ENCODE measurements around the gene TRIO. TPM values are rescaled to one million over a fixed set of nuclear protein-coding genes. Genes with fewer than 3 reads are reported as not detected.

Gene TRIO
- total and polyA plus RNA-seq, 11 donors, result 35.2 to 99.1 (median 58.4) TPM

DNA sequence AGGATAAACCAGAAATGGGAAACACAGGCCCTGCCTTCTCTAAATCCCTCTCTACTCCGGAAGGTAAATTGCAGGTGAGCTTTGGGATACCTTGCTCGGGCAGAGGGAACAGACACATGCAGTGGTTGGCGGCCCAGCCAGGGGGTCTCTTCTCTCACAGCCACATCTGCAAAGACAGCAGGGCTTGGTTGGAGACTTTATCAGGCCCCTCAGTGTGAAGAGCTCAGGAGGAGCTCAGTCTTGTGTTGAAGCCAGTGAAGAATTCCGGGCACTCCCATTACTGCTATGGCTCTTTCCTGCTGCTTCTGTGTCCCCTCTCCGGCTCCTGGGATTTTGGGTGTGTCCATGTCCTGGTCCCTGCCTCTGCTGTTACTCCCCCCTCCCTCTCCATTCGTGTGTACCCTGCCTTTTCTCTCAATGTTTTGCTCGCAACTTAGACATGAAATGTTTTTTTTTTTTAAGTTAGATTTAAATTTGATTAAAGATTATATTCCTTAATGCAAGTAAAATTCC lies 99.8 kb downstream of the TRIO start:
- no peaks in the 10 kb centered on the region for H3K36me3 ChIP-seq
- H3K4me1 ChIP-seq, result peaks cover 0 to 78% (median 30%) of the 10 kb centered on the region in 12 donors
- H3K27ac ChIP-seq, result peak overlapping the region in 2 of 12 donors; percentile 13
- no peaks in the 10 kb centered on the region for H3K9me3 ChIP-seq
- intact Hi-C loops (cut with DNase I), result no loop called here
- 69 to 81% (median 75%) methylated on average over 7 of the region's 7 CpGs for whole genome bisulfite sequencing, 4 donors
- ATAC-seq, result peak in 3 of 4 donors; percentile 17 to 38 (median 36)
- no peak overlapping the region for H3K4me3 ChIP-seq
- no peak for DNase-seq
- H3K27me3 ChIP-seq, result no peaks in the 10 kb centered on the region
- TF ChIP-seq, protein P1, sequence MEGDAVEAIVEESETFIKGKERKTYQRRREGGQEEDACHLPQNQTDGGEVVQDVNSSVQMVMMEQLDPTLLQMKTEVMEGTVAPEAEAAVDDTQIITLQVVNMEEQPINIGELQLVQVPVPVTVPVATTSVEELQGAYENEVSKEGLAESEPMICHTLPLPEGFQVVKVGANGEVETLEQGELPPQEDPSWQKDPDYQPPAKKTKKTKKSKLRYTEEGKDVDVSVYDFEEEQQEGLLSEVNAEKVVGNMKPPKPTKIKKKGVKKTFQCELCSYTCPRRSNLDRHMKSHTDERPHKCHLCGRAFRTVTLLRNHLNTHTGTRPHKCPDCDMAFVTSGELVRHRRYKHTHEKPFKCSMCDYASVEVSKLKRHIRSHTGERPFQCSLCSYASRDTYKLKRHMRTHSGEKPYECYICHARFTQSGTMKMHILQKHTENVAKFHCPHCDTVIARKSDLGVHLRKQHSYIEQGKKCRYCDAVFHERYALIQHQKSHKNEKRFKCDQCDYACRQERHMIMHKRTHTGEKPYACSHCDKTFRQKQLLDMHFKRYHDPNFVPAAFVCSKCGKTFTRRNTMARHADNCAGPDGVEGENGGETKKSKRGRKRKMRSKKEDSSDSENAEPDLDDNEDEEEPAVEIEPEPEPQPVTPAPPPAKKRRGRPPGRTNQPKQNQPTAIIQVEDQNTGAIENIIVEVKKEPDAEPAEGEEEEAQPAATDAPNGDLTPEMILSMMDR (IDR thresholded peaks at IDR 0.05), result no peak
- no peak for TF ChIP-seq POLR2A (IDR thresholded peaks at IDR 0.05)

DNA sequence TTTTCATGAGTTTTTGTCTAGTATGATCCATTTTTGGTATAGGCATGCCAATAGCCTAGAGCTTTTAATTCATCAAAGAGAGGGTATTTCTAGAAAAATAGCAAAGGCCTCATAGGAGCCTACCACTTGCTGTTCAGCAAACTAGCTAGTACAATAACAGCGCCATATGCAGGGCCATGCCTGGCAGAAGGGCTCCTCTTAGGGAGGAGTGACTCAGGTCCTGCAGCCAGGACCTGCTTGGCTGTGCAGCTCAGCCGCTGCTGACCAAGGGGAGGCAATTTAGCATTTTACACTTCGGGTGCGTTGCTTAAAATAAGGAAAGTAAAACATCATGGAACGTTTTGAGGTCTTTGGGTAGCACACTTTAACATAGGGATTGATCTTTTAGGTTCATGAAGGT lies 100.6 kb downstream of the TRIO start:
- Histone ChIP-seq H3K27ac (no peak overlapping the region), H3K9me3 (no peaks in the 10 kb centered on the region), H3K4me1 (peaks cover 0 to 70% (median 25%) of the 10 kb centered on the region in 12 donors), H3K27me3 (no peaks in the 10 kb centered on the region), H3K4me3 (no peak overlapping the region), H3K36me3 (no peaks in the 10 kb centered on the region)
- 86 to 92% (median 90%) methylated on average over 5 of the region's 5 CpGs for WGBS, 4 donors
- no peak for TF ChIP-seq POLR2A (IDR thresholded peaks at IDR 0.05)
- TF ChIP-seq, protein P1 (IDR thresholded peaks at IDR 0.05), result no peak
- ATAC-seq (peak in 1 of 4 donors; percentile 42), DNase-seq (no peak)
- intact Hi-C loops (cut with DNase I), result loop anchor here in 1 of 10 donors (2.0 kb wide), 1 partner anchor 27 kb away; no protein-coding TSS in a partner anchor

DNA sequence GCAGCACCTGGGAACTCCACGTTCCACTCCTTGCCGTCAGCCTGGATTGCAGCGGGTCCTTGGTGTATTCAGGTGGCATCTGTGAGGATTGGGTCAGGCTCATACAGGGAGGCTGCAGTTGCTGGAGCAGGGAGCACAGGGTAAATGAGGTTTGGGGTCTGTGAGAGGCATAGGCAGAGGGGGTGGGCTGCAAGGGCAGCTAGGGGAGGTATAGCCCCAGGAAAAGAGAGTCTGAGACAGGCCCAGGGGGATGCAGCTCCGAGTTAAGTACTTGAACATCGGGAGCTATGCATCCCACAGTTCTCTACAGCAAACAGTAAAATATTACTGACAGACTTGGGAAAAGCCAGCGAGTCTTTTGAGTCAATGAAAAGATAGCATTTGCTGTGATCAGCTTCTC lies 101.6 kb downstream of the TRIO start:
- 89 to 94% (median 92%) methylated on average over 6 of the region's 6 CpGs for whole genome bisulfite sequencing, 4 donors
- intact Hi-C loops (cut with DNase I), result loop anchor here in 1 of 10 donors (2.0 to 5.0 kb wide), 2 partner anchors 26 to 768 kb away; no protein-coding TSS in a partner anchor
- DNase-seq (no peak), ATAC-seq (no peak)
- TF ChIP-seq POLR2A (IDR thresholded peaks at IDR 0.05), result no peak
- TF ChIP-seq, protein P1 (IDR thresholded peaks at IDR 0.05), result no peak
- Histone ChIP-seq H3K27ac (no peak overlapping the region), H3K36me3 (no peaks in the 10 kb centered on the region), H3K4me1 (peaks cover 0 to 77% (median 31%) of the 10 kb centered on the region in 12 donors), H3K27me3 (no peaks in the 10 kb centered on the region), H3K9me3 (no peaks in the 10 kb centered on the region), H3K4me3 (no peak overlapping the region)

DNA sequence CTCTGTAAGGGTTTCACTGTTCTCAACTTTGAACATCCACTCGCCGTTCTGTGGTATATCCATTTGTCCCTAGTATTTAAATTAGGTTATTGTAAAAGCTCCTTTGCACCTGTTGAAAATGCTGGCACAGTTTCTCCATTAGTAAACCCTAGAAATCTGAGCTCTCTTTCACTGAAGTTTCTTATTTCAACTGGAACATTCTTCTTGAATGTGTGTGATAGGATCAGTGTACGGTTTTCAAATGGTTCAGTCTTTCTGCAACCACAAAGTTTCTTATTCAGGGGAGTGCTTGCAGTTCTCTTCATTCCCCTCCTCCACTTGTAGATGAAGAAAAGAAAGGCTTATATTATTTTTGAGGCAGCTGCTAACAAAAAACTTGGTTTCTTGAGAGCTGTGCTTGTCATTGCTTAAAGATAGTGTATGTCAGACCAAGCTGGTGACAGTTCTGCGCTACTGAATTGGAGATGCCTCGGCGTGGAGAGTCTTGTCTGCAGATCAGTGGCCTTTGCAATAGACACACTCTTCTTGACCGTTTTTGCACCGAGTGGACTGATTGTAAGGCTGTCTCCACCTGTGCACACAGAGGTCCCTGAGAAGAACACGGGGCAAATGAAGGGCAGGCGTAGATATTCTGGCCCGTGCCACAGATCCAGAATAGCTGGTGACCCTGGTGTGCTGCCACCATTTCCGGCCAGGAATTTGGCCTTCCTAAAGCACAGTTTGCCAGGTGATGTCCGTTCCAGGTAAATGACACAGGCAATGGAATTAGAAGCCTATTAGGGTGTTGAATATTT lies 102.2 kb downstream of the TRIO start:
- Histone ChIP-seq H3K27me3 (no peaks in the 10 kb centered on the region), H3K4me1 (peaks cover under 1 to 77% (median 33%) of the 10 kb centered on the region in 12 donors), H3K27ac (no peak overlapping the region), H3K36me3 (no peaks in the 10 kb centered on the region), H3K4me3 (no peak overlapping the region), H3K9me3 (no peaks in the 10 kb centered on the region)
- ATAC-seq (peak in 3 of 4 donors; percentile 40 to 56 (median 46)), DNase-seq (no peak)
- WGBS, 4 donors, result 60 to 71% (median 64%) methylated on average over 13 of the region's 13 CpGs
- TF ChIP-seq, protein P1 (IDR thresholded peaks at IDR 0.05), result no peak
- TF ChIP-seq POLR2A (IDR thresholded peaks at IDR 0.05), result no peak
- intact Hi-C loops (cut with DNase I), result loop anchor here in 1 of 10 donors (2.0 to 5.0 kb wide), 2 partner anchors 25 to 767 kb away; no protein-coding TSS in a partner anchor
